Tibial artery (tissue), 4 donors: ENCODE measurements around the gene PBX4.
A peak's percentile ranks its signal among the peaks of the same experiment; 100 is the strongest.

ENCODE experiments used
- DNase-seq, 2 donors: peaks; one replicate each; pipeline ENCODE4 v3.0.0-alpha.2; 2019
- H3K27ac ChIP-seq, 2 donors: fragments of 200-600 bp; sonication (generic) in 1 of 2; 1 replicate in 1 of 2; 2 replicates in 1 of 2; pipeline ENCODE4 v1.5.1; 2018 to 2019; ENCODE audit warnings: mild to moderate bottlenecking in 1 of 2
- H3K27me3 ChIP-seq, 2 donors: fragments of 200-600 bp; sonication (generic) in 1 of 2; one replicate each; pipeline versions ENCODE4 v1.5.1 to v1.6.0; 2016 to 2019
- H3K36me3 ChIP-seq, 3 donors: fragments of 200-600 bp; sonication (generic) in 2 of 3; one replicate each; pipeline ENCODE4 v1.5.1; 2016 to 2019; ENCODE audit warnings: mild to moderate bottlenecking in 2 of 3
- H3K4me1 ChIP-seq, 4 donors: fragments of 200-600 bp; sonication (generic) in 2 of 4; 1 replicate in 3 of 4; 2 replicates in 1 of 4; pipeline ENCODE4 v1.5.1; 2016 to 2019
- H3K4me3 ChIP-seq, 2 donors: fragments of 200-600 bp; sonication (generic) in 1 of 2; 1 replicate in 1 of 2; 2 replicates in 1 of 2; pipeline ENCODE4 v1.5.1; 2018 to 2019; ENCODE audit warnings: mild to moderate bottlenecking in 2 of 2
- H3K9me3 ChIP-seq, 3 donors: fragments of 200-600 bp; sonication (generic) in 1 of 3; one replicate each; pipeline ENCODE4 v1.5.1; 2016 to 2019
- CTCF ChIP-seq, 2 experiments: fragments of 200-600 bp in 1 of 2; fragments of 450-650 bp in 1 of 2; IDR thresholded peaks; one replicate each; pipeline ENCODE4 v1.5.1; 2017 to 2019; ENCODE audit warnings: antibody characterized with exemption in 2 of 2, mild to moderate bottlenecking in 1 of 2, moderate library complexity in 1 of 2
- intact Hi-C: fragments of 100-400 bp; cut with DNase I; formaldehyde crosslinking; loops from one replicate; pipeline ENCODE4 v1.15.0; 2023; ENCODE audit warnings: low total_unique reads

The PBX4 gene

GRCh38 chr19:19538061-19538784 is 80.3 kb downstream of the PBX4 start, which contains the start of gene CILP2:
Gene CILP2 (plus strand): TSS chr19:19538265. CDS start chr19:19538350, 85 bp downstream.
- peaks cover 0 to 7% (median 0%) of the 10 kb centered on the region in 3 donors for H3K36me3 ChIP-seq
- DNase-seq, result peak in 1 of 2 donors; percentile 26

GRCh38 chr19:19537075-19538048 is 81.1 kb downstream of the PBX4 start:
- TF ChIP-seq CTCF (IDR thresholded peaks at IDR 0.05), result no peak
- intact Hi-C loops, result loop anchor here (10.0 kb wide), 1 partner anchor 417 kb away; no protein-coding TSS in a partner anchor
- Histone ChIP-seq H3K4me1 (peaks cover 0 to 41% (median 32%) of the 10 kb centered on the region in 4 donors), H3K36me3 (peaks cover 0 to 7% (median 0%) of the 10 kb centered on the region in 3 donors), H3K27me3 (peaks cover 0 to 48% of the 10 kb centered on the region in 2 donors), H3K9me3 (no peaks in the 10 kb centered on the region), H3K4me3 (peak overlapping the region in 1 of 2 donors; percentile 18), H3K27ac (no peak overlapping the region)
- no peak for DNase-seq

More at GRCh38 chr19:19538061-19538784, 80.3 kb downstream of the PBX4 start, which contains the start of gene CILP2:
- peaks cover 0 to 57% of the 10 kb centered on the region in 2 donors for H3K27me3 ChIP-seq
- intact Hi-C loops, result loop anchor here (10.0 kb wide), 1 partner anchor 417 kb away; no protein-coding TSS in a partner anchor
- no peak within 1 kb of the TSS for H3K27ac ChIP-seq
- peaks cover 0 to 39% (median 29%) of the 10 kb centered on the region in 4 donors for H3K4me1 ChIP-seq
- TF ChIP-seq CTCF (IDR thresholded peaks at IDR 0.05), result no peak
- no peaks in the 10 kb centered on the region for H3K9me3 ChIP-seq
- peak within 1 kb of the TSS; percentile 18 to 36 for H3K4me3 ChIP-seq

- intact Hi-C loops, result loop anchor here (10.0 kb wide), 1 partner anchor 419 kb away; no protein-coding TSS in a partner anchor
- H3K36me3 ChIP-seq, result peaks cover 0 to 7% (median 0%) of the 10 kb centered on the region in 3 donors
- no peak for DNase-seq
- H3K4me1 ChIP-seq, result peaks cover 0 to 37% (median 28%) of the 10 kb centered on the region in 4 donors
- H3K4me3 ChIP-seq, result no peak overlapping the region
- H3K27ac ChIP-seq, result no peak overlapping the region
- TF ChIP-seq CTCF (IDR thresholded peaks at IDR 0.05), result no peak
- H3K9me3 ChIP-seq, result no peaks in the 10 kb centered on the region
- peaks cover 0 to 30% of the 10 kb centered on the region in 2 donors for H3K27me3 ChIP-seq
These were observed 82.9 kb downstream of the PBX4 start for GRCh38 chr19:19535311-19536191.

GRCh38 chr19:19534556-19535265 is 83.8 kb downstream of the PBX4 start:
- Histone ChIP-seq H3K9me3 (no peaks in the 10 kb centered on the region), H3K36me3 (peaks cover 0 to 14% (median 0%) of the 10 kb centered on the region in 3 donors), H3K27ac (no peak overlapping the region), H3K4me3 (no peak overlapping the region), H3K4me1 (peaks cover 0 to 30% (median 20%) of the 10 kb centered on the region in 4 donors), H3K27me3 (peaks cover 0 to 21% of the 10 kb centered on the region in 2 donors)
- no peak for DNase-seq
- no peak for TF ChIP-seq CTCF (IDR thresholded peaks at IDR 0.05)
- intact Hi-C loops, result loop anchor here (5.0 to 10.0 kb wide), 2 partner anchors 108 to 420 kb away; partner anchors contain the start of gene GMIP
